ENCODE measurements around the gene TMEM94. TPM values are rescaled to one million over a fixed set of nuclear protein-coding genes. Genes with fewer than 3 reads are reported as not detected.

Gene TMEM94
- total RNA-seq, 1 experiment from 2014 or later = 129 TPM

GRCh38 chr17:75506134-75506533, 49.7 kb downstream of the TMEM94 start:
- CTCF ChIA-PET = interaction anchor here (0.7 kb wide), 1 partner anchor 23 kb away, joined by 5 read pairs; no protein-coding TSS in a partner anchor
- ATAC-seq (no peak), DNase-seq (ENCODE audit: low read depth, low spot score) (no peak)
- BruUV-seq (replicated peaks) = no TSS peak
- H3K36me3 ChIP-seq (ENCODE audit: control insufficient read depth, insufficient read depth, low read length) = no peaks in the 10 kb centered on the region
- no peak for TF ChIP-seq TCF7L2 (IDR thresholded peaks at IDR 0.05; ENCODE audit: low read depth, low read length)
- no peak overlapping the region for H3K27ac ChIP-seq (ENCODE audit: low read length)
- no peak overlapping the region for H3K4me3 ChIP-seq (ENCODE audit: low read depth in 2 of 2, low read length in 2 of 2)
- no peaks in the 10 kb centered on the region for H3K9me3 ChIP-seq (ENCODE audit: control insufficient read depth, insufficient read depth, low read depth, low read length)
- POLR2A ChIA-PET = interaction anchor here (0.6 kb wide), 1 partner anchor 50 kb away, joined by 3 read pairs; no protein-coding TSS in a partner anchor
- in situ Hi-C loops (cut with HindIII; ENCODE audit: low pct_unique_long_range_greater_than_20kb, low sequenced_read_pairs) (no loop called here), intact Hi-C loops (cut with micrococcal nuclease; ENCODE audit: unreplicated experiment) (loop anchor here (5.0 kb wide), 1 partner anchor 79 kb away; no protein-coding TSS in a partner anchor)
- H3K4me1 ChIP-seq (ENCODE audit: control insufficient read depth, insufficient read depth, low read length) = peaks cover 15% of the 10 kb centered on the region
- no peaks in the 10 kb centered on the region for H3K27me3 ChIP-seq (ENCODE audit: control insufficient read depth, insufficient read depth, low read length)

DNA sequence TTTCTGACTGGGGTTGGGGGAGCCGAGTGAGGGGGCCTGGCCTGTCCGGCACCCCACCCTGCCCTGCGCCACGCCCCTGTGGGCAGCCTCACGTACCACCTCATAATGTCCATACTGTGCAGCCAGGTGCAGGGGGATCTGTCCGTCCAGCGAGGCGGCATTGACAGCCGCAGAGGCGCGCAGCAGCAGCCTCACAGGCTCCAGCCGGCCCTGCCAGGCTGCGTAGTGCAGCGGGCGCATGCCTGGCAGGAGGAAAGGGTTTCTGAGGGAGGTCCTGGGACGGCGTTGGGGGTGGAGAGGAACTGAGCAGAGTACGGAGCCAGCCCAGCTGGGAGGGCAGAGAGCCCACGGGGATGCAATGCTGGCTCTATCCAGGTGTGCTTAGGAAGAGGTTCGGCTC, 50.5 kb downstream of the TMEM94 start:
- CTCF ChIA-PET = no interaction called here
- in situ Hi-C loops (cut with HindIII; ENCODE audit: low pct_unique_long_range_greater_than_20kb, low sequenced_read_pairs) = no loop called here
- no TSS peak for BruUV-seq (replicated peaks)

More for the DNA sequence above, 50.5 kb downstream of the TMEM94 start:
- no peak for ATAC-seq
- POLR2A ChIA-PET = no interaction called here
- no peaks in the 10 kb centered on the region for H3K27me3 ChIP-seq (ENCODE audit: control insufficient read depth, insufficient read depth, low read length)
- no peak overlapping the region for H3K4me3 ChIP-seq (ENCODE audit: low read depth in 2 of 2, low read length in 2 of 2)
- intact Hi-C loops (cut with micrococcal nuclease; ENCODE audit: unreplicated experiment) = loop anchor here (5.0 kb wide), 1 partner anchor 80 kb away; no protein-coding TSS in a partner anchor
- no peaks in the 10 kb centered on the region for H3K36me3 ChIP-seq (ENCODE audit: control insufficient read depth, insufficient read depth, low read length)
- no peak for TF ChIP-seq POLR2AphosphoS5 (IDR thresholded peaks at IDR 0.05; ENCODE audit: low read depth, low read length)
- TF ChIP-seq, protein P1, sequence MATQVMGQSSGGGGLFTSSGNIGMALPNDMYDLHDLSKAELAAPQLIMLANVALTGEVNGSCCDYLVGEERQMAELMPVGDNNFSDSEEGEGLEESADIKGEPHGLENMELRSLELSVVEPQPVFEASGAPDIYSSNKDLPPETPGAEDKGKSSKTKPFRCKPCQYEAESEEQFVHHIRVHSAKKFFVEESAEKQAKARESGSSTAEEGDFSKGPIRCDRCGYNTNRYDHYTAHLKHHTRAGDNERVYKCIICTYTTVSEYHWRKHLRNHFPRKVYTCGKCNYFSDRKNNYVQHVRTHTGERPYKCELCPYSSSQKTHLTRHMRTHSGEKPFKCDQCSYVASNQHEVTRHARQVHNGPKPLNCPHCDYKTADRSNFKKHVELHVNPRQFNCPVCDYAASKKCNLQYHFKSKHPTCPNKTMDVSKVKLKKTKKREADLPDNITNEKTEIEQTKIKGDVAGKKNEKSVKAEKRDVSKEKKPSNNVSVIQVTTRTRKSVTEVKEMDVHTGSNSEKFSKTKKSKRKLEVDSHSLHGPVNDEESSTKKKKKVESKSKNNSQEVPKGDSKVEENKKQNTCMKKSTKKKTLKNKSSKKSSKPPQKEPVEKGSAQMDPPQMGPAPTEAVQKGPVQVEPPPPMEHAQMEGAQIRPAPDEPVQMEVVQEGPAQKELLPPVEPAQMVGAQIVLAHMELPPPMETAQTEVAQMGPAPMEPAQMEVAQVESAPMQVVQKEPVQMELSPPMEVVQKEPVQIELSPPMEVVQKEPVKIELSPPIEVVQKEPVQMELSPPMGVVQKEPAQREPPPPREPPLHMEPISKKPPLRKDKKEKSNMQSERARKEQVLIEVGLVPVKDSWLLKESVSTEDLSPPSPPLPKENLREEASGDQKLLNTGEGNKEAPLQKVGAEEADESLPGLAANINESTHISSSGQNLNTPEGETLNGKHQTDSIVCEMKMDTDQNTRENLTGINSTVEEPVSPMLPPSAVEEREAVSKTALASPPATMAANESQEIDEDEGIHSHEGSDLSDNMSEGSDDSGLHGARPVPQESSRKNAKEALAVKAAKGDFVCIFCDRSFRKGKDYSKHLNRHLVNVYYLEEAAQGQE (IDR thresholded peaks at IDR 0.05; ENCODE audit: insufficient read depth in 1 of 2, low read depth in 2 of 2, low read length in 1 of 2) = no peak
- no peak for TF ChIP-seq TCF7L2 (IDR thresholded peaks at IDR 0.05; ENCODE audit: low read depth, low read length)
- TF ChIP-seq SIN3A (IDR thresholded peaks at IDR 0.05; ENCODE audit: borderline replicate concordance, insufficient read depth, low read depth, low read length) = no peak
- TF ChIP-seq CTCF (IDR thresholded peaks at IDR 0.05) = no peak
- H3K9me3 ChIP-seq (ENCODE audit: control insufficient read depth, insufficient read depth, low read depth, low read length) = no peaks in the 10 kb centered on the region
- no peak overlapping the region for H3K27ac ChIP-seq (ENCODE audit: low read length)
- no peak for DNase-seq (ENCODE audit: low read depth, low spot score)
- H3K4me1 ChIP-seq (ENCODE audit: control insufficient read depth, insufficient read depth, low read length) = peaks cover 19% of the 10 kb centered on the region
